Subcutaneous abdominal adipose tissue (tissue), 5 donors: ENCODE data around the gene POU2F1.

ENCODE experiments used
- H3K27ac ChIP-seq: one replicate; pipeline ENCODE4 v1.7.0; 2013; ENCODE audit warnings: low read depth, mild to moderate bottlenecking, inconsistent platforms, low read length, moderate library complexity
- H3K27me3 ChIP-seq, 5 donors: one replicate each; pipeline ENCODE4 v1.7.0; 2013; ENCODE audit warnings: low read length in 5 of 5, inconsistent platforms in 1 of 5; ENCODE audit not compliant: control insufficient read depth in 5 of 5, insufficient read depth in 4 of 5
- H3K36me3 ChIP-seq, 5 donors: one replicate each; pipeline ENCODE4 v1.7.0; 2013; ENCODE audit warnings: low read length in 5 of 5; ENCODE audit not compliant: control insufficient read depth in 5 of 5, insufficient read depth in 5 of 5
- H3K4me1 ChIP-seq, 5 donors: one replicate each; pipeline ENCODE4 v1.7.0; 2013; ENCODE audit warnings: low read length in 5 of 5, mild to moderate bottlenecking in 3 of 5, moderate library complexity in 1 of 5; ENCODE audit not compliant: control insufficient read depth in 5 of 5, insufficient read depth in 5 of 5
- H3K4me3 ChIP-seq, 5 donors: one replicate each; pipeline ENCODE4 v1.7.0; 2013; ENCODE audit warnings: low read length in 5 of 5, low read depth in 1 of 5
- H3K9ac ChIP-seq, 5 donors: one replicate each; pipeline ENCODE4 v1.7.0; 2013; ENCODE audit warnings: low read length in 5 of 5, mild to moderate bottlenecking in 4 of 5, moderate library complexity in 3 of 5
- H3K9me3 ChIP-seq, 5 donors: one replicate each; pipeline ENCODE4 v1.7.0; 2013; ENCODE audit warnings: low read length in 5 of 5; ENCODE audit not compliant: control insufficient read depth in 5 of 5
- donor health status: healthy.
- donor health status: healthy.
- donor health status: healthy.
- donor health status: healthy.
- donor health status: healthy.

The POU2F1 gene

DNA sequence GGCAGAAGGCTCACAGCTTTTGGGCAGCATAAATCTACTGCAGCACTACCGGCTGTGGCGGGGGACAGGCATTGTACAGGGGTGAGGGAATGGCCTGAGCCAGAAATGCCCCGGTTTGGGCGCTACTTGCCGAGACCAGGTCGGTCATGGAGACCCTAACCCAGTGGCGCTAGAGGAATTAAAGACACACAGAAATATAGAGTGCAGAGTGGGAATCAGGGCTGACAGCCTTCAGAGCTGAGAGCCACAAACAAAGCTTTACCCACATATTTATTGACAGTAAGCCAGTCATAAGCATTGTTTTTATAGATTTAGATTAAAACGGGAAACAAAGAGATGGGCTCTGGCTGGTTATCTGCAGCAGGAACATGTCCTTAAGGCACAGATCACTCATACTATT is 101.8 kb downstream of the POU2F1 start:
- peak overlapping the region in 4 of 5 donors; percentile 15 to 55 (median 24) for H3K4me3 ChIP-seq
- H3K36me3 ChIP-seq: peaks cover 0 to 11% (median 8%) of the 10 kb centered on the region in 5 donors
- H3K27ac ChIP-seq: no peak overlapping the region
- H3K27me3 ChIP-seq: no peaks in the 10 kb centered on the region
- H3K4me1 ChIP-seq: no peaks in the 10 kb centered on the region
- H3K9ac ChIP-seq: no peak overlapping the region
- H3K9me3 ChIP-seq: peaks cover 16 to 67% (median 47%) of the 10 kb centered on the region in 5 donors

DNA sequence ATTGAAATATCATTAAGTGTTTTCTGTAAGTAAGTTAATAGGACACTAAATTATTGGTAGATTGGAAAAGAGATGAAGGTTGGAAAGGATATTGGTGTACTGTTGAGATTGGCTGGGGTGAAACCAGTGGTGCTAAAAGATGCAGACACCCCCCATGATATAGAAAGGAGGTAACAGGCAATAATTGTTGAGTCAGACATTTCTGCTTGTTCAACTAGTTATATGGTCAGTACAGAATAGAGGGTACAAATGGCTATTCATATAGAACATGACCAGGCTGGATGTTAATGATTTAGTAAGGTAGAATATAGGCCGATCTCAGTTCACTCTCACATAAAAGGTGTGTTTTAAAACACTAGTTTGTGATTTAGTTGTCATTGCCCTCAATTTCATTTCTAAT is 104.5 kb downstream of the POU2F1 start:
- no peaks in the 10 kb centered on the region for H3K27me3 ChIP-seq
- peaks cover 16 to 50% (median 43%) of the 10 kb centered on the region in 5 donors for H3K9me3 ChIP-seq
- H3K4me3 ChIP-seq: no peak overlapping the region
- peaks cover 0 to 4% (median 0%) of the 10 kb centered on the region in 5 donors for H3K4me1 ChIP-seq
- H3K36me3 ChIP-seq: peaks cover 0 to 12% (median 8%) of the 10 kb centered on the region in 5 donors
- H3K27ac ChIP-seq: no peak overlapping the region
- no peak overlapping the region for H3K9ac ChIP-seq

DNA sequence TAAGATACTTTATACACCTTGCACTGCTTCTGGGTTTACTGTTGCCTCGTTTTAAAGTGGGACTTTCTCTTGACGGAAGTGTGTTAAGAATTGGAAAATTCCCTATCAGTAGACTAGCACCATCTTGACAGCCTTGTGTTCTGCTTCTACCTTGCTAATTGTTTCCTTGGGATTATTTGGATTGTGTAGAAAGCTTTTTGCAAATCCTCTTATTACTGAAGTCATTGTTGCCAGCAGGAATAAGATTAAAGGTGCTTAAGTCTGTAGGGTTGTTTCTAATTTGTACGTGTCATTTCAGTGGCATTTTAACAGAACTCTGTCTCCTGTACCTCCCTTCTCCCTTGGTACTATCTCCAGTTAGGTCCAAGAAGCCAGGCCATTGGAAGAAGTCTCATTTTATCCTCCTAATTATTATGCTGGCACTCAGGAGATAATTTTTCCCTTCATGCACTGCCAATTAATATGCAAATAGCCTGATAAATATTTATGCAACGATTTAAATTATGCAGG is 107.7 kb downstream of the POU2F1 start:
- peaks cover 0 to 9% (median 0%) of the 10 kb centered on the region in 5 donors for H3K4me1 ChIP-seq
- peaks cover 1 to 17% (median 8%) of the 10 kb centered on the region in 5 donors for H3K36me3 ChIP-seq
- no peak overlapping the region for H3K4me3 ChIP-seq
- H3K27me3 ChIP-seq: no peaks in the 10 kb centered on the region
- no peak overlapping the region for H3K9ac ChIP-seq
- no peak overlapping the region for H3K27ac ChIP-seq
- peaks cover under 1 to 26% (median 13%) of the 10 kb centered on the region in 5 donors for H3K9me3 ChIP-seq

DNA sequence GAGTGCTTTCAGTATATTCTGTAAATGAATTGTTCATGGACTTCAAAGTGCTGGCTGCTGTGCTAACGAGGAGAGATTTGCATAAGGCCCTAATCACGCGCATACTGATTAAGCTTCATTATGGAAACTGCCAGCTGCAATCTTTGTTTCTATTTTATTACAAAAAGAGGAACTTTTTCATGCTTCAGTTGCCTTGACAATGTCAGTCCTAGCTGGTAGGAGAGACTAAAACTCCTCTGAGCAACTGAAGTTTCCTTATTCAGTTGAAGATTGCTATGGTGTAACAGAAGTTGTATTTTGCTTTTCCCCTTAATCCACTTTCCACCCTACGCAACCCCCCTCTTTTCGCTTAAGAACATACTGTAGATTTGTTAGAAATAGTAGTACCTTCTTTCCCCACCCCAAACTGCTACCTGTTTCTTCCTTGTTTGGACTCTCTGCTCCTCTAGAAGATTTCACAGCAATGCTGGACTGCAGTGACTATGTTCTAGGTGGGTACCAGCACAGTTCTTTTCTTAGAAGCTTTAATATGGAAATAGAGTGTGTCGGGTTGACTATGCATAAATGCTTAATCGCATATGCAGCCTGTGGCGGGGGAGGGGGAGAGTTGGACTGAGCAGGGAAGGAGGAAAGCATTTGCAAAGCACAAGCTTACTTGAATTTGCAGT is 108.3 kb downstream of the POU2F1 start:
- Histone ChIP-seq H3K36me3 (peaks cover 5 to 19% (median 8%) of the 10 kb centered on the region in 5 donors), H3K9ac (no peak overlapping the region), H3K4me1 (peaks cover 0 to 9% (median 0%) of the 10 kb centered on the region in 5 donors), H3K27me3 (no peaks in the 10 kb centered on the region), H3K27ac (no peak overlapping the region), H3K9me3 (peaks cover 0 to 20% (median 7%) of the 10 kb centered on the region in 5 donors), H3K4me3 (no peak overlapping the region)

DNA sequence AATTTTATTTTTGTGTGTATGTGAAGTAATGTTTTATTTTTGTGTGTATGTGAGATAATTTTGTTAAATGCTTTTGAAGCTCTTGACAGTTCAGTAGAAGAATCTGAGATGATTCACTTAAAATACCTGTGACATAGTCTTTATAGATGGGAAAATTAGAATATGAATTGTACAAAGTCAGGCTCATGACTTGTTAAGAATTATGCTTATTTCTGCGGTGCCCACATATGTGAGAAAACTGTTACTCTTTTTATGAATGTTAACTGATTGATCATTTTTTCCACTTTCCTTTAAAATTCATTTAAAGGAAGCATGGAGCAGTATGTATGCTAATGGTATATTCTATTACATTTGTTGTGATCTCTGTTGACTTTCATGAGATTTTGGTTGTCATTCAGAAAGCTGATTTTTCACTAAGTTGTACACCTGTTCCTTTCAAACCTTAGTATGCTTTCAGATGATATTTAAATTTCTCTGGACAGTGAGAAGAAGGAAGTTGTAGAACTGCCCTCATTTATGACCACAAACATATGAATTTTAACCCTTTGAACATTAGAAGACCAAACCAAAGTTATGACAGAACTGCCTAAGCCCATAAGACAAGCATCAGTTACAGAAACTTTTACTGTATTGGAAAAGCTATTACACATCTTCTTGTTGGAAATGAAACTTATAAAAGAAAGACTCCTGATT is 110.1 kb downstream of the POU2F1 start:
- Histone ChIP-seq H3K27me3 (no peaks in the 10 kb centered on the region), H3K4me1 (peaks cover 0 to 9% (median 0%) of the 10 kb centered on the region in 5 donors), H3K9me3 (peaks cover 0 to 8% (median 0%) of the 10 kb centered on the region in 5 donors), H3K36me3 (peaks cover 0 to 16% (median 7%) of the 10 kb centered on the region in 5 donors), H3K27ac (no peak overlapping the region), H3K9ac (no peak overlapping the region), H3K4me3 (no peak overlapping the region)

DNA sequence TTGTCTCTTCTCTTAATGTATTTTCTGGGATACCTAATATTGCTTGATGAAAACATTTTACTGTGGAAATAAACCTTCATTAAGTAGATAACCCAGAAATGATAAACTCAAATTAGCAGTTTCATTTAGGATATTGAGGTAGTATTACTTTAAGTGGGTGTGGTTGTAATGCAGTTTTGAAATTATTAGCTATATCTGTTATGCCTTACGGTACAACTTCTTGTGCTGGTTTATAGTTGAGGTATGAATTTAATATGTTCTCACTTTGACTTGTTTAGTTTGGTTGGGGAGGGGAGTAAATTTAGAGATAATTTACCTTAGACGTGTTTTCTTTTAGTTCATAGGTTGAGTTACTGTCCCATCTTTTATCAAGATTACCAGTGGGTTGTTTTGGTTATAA is 111.0 kb downstream of the POU2F1 start:
- Histone ChIP-seq H3K9ac (no peak overlapping the region), H3K4me1 (peaks cover 0 to 9% (median 0%) of the 10 kb centered on the region in 5 donors), H3K27ac (no peak overlapping the region), H3K27me3 (no peaks in the 10 kb centered on the region), H3K4me3 (no peak overlapping the region), H3K36me3 (peaks cover 0 to 14% (median 5%) of the 10 kb centered on the region in 5 donors), H3K9me3 (no peaks in the 10 kb centered on the region)

DNA sequence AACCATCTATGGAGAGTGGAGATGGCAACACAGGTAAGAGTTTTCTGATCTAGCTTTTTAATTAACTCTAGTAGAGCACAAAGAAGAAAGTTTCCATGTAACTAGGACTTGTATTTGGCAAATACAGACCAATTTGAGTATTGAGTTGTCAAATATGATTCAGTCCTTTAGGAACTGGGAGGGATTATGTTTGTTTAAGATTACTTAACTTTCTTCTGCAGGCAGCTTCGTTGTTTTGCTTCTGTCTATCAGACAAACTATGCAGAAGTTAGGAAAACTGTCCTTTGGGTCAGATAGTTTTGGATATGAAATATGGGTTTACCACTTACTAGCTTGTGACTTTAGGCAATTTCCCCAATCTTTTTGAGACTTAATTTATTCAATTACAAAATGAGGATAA is 111.8 kb downstream of the POU2F1 start:
- no peak overlapping the region for H3K9ac ChIP-seq
- no peak overlapping the region for H3K4me3 ChIP-seq
- H3K4me1 ChIP-seq: peaks cover 0 to 9% (median 0%) of the 10 kb centered on the region in 5 donors
- H3K27ac ChIP-seq: no peak overlapping the region
- peaks cover 0 to 6% (median 4%) of the 10 kb centered on the region in 5 donors for H3K9me3 ChIP-seq
- no peaks in the 10 kb centered on the region for H3K27me3 ChIP-seq
- peaks cover 0 to 12% (median 5%) of the 10 kb centered on the region in 5 donors for H3K36me3 ChIP-seq

DNA sequence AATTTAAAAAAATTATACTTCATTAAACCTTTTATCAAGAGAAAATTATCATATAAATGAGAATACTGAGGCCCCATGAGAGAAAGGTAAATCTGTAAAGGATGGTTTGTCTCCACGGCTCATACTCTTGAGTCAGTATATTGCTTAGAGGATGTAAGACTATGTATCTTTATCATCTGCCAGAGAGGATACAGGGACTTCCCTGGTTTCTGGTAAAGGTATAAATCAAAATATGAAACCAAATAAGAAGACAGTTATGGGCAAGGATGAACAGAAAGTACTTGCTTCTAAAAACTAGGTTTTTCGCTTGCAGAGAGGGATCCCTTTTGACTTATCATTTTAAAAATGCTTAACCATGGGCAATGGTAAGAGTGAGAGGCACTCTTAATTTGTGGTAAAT is 112.4 kb downstream of the POU2F1 start:
- peaks cover 0 to 9% (median 0%) of the 10 kb centered on the region in 5 donors for H3K4me1 ChIP-seq
- no peaks in the 10 kb centered on the region for H3K27me3 ChIP-seq
- H3K9me3 ChIP-seq: peaks cover 0 to 7% (median 6%) of the 10 kb centered on the region in 5 donors
- no peak overlapping the region for H3K4me3 ChIP-seq
- no peak overlapping the region for H3K9ac ChIP-seq
- peaks cover 0 to 10% (median 5%) of the 10 kb centered on the region in 5 donors for H3K36me3 ChIP-seq
- H3K27ac ChIP-seq: no peak overlapping the region

DNA sequence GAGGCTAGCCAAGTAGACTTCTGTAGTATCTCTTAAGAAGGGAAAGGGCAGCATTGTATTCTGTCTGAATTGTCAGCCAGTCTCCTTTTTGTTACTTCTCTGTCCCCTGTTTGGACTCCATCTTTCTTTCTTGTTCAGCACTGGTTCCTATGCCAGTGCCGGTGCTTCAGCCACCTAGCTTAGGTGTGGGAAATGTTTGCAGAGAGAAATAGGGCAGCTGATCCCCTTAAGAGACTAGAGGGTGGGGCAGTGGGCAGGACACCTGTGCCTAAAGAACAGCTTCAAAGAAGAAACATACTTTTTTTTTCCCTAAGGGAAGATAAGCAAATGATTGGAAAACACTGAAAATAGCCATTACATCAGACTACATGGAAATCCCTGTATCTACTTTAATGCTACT is 113.0 kb downstream of the POU2F1 start:
- Histone ChIP-seq H3K27me3 (no peaks in the 10 kb centered on the region), H3K4me3 (no peak overlapping the region), H3K9me3 (peaks cover 0 to 7% (median 6%) of the 10 kb centered on the region in 5 donors), H3K27ac (no peak overlapping the region), H3K9ac (no peak overlapping the region), H3K36me3 (peaks cover 0 to 15% (median 5%) of the 10 kb centered on the region in 5 donors), H3K4me1 (peaks cover 0 to 9% (median 0%) of the 10 kb centered on the region in 5 donors)

DNA sequence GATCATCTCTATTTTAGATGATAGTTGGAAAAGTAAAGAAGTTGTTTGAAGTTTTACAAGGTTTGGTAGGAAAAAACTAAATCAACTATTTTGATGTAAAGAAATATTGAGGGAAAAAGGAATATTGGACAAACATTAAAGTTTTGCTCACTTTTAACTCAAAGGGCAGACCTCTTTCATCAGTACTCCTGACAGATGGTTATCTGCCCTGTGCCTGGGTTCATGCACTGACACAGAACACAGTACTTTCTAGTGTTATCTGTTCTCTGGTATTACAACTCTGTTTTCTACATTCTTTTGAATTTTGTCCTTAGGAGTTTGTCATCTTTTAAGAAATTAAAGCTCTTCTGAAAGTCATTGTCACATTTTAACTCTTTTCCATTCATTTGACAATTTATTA is 118.7 kb downstream of the POU2F1 start:
- H3K4me1 ChIP-seq: no peaks in the 10 kb centered on the region
- peaks cover 0 to 13% (median 5%) of the 10 kb centered on the region in 5 donors for H3K36me3 ChIP-seq
- no peak overlapping the region for H3K9ac ChIP-seq
- H3K9me3 ChIP-seq: peaks cover 0 to 10% (median 6%) of the 10 kb centered on the region in 5 donors
- H3K27ac ChIP-seq: no peak overlapping the region
- no peaks in the 10 kb centered on the region for H3K27me3 ChIP-seq
- H3K4me3 ChIP-seq: no peak overlapping the region
